MCF 10A (cell line): ENCODE data around the gene BTF3. TPM values are rescaled to one million over a fixed set of nuclear protein-coding genes. Genes with fewer than 3 reads are reported as not detected.

ENCODE experiments used
- BruUV-seq: library from RNA; stranded (reverse); fragments of 400-500 nt; replicated peaks from 2 replicates; lab custom pipeline; 2021; lab: Mats Ljungman, UMichigan
- CTCF ChIA-PET: fragments of 300-600 bp; sonication (Branson Sonifier 250); formaldehyde crosslinking; extraction: SDS; loops from one replicate; lab custom pipeline; 2021; ENCODE audit warnings: antibody characterized with exemption, inconsistent platforms; lab: Yijun Ruan, JAX
- POLR2A ChIA-PET: fragments of 300-600, 350-650 bp; sonication (Branson Sonifier 250); formaldehyde crosslinking; extraction: SDS; loops from one replicate; lab custom pipeline; 2020; ENCODE audit warnings: antibody characterized with exemption, inconsistent platforms; lab: Yijun Ruan, JAX
- DNase-seq: peaks from one replicate; pipeline ENCODE4 v3.0.0-alpha.2; 2018; ENCODE audit not compliant: unreplicated experiment
- H3K27ac Mint-ChIP-seq: one replicate; pipeline ENCODE4 v1.8.0; 2022; ENCODE audit warnings: mild to moderate bottlenecking, low read depth, mixed read lengths; ENCODE audit not compliant: unreplicated experiment
- H3K27me3 Mint-ChIP-seq: one replicate; pipeline ENCODE4 v1.8.0; 2022; ENCODE audit warnings: mixed read lengths; ENCODE audit not compliant: insufficient read depth, unreplicated experiment
- H3K36me3 Mint-ChIP-seq: one replicate; pipeline ENCODE4 v1.8.0; 2022; ENCODE audit warnings: mild to moderate bottlenecking, moderate library complexity, mixed read lengths; ENCODE audit not compliant: insufficient read depth, unreplicated experiment
- H3K4me1 Mint-ChIP-seq: one replicate; pipeline ENCODE4 v1.8.0; 2022; ENCODE audit warnings: mixed read lengths; ENCODE audit not compliant: insufficient read depth, unreplicated experiment
- H3K4me3 Mint-ChIP-seq: one replicate; pipeline ENCODE4 v1.8.0; 2022; ENCODE audit warnings: mild to moderate bottlenecking, moderate library complexity, mixed read lengths; ENCODE audit not compliant: unreplicated experiment
- H3K9me3 Mint-ChIP-seq: one replicate; pipeline ENCODE4 v1.8.0; 2022; ENCODE audit warnings: mixed read lengths; ENCODE audit not compliant: unreplicated experiment
- intact Hi-C: fragments of 100-400 bp; cut with micrococcal nuclease; formaldehyde crosslinking; loops from 2 replicates; pipeline ENCODE4 v1.14.1; 2022
- total RNA-seq: library from RNA; stranded (reverse); gene quantifications from 2 replicates; pipeline ENCODE4 v1.2.3, GENCODE V29; 2022
- TF ChIP-seq, protein P1 (sequence below): fragments of 200-600 bp; IDR thresholded peaks from one replicate; pipeline ENCODE4 v1.8.0; 2022; ENCODE audit warnings: antibody characterized with exemption, mild to moderate bottlenecking; ENCODE audit not compliant: unreplicated experiment

Gene BTF3
- total RNA-seq, 1 experiment from 2014 or later: 946 TPM

DNA sequence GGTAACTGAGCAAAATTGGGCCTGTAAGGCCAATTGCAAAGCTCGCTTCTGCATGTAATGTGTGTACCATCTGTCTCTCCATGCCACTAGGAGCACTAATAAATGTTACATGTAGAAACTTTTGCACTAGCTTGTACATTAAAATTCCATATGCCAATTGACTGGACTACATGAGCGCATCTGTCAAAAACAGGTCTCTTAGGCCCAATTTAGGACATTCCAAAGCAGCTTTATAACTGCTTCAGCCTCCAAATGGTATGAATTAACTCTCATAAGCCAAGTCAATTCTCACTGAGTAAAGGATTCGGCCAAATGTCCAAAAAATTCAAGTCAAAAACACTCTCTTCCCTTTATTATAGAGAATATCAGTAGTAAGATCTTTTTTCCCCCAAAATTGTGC, 26.1 kb upstream of the BTF3 start:
- no TSS peak for BruUV-seq
- H3K9me3 Mint-ChIP-seq: peaks cover 7% of the 10 kb centered on the region
- no peak overlapping the region for H3K27ac Mint-ChIP-seq
- intact Hi-C loops: no loop called here
- ChIA-PET POLR2A (interaction anchor here (1.2 kb wide), 1 partner anchor 21 kb away, joined by 3 read pairs; no protein-coding TSS in a partner anchor), CTCF (interaction anchor here (0.7 to 0.9 kb wide), 3 partner anchors 14 to 51 kb away, joined by 3 read pairs; no protein-coding TSS in a partner anchor)
- H3K36me3 Mint-ChIP-seq: no peaks in the 10 kb centered on the region
- no peak for DNase-seq
- TF ChIP-seq, protein P1, sequence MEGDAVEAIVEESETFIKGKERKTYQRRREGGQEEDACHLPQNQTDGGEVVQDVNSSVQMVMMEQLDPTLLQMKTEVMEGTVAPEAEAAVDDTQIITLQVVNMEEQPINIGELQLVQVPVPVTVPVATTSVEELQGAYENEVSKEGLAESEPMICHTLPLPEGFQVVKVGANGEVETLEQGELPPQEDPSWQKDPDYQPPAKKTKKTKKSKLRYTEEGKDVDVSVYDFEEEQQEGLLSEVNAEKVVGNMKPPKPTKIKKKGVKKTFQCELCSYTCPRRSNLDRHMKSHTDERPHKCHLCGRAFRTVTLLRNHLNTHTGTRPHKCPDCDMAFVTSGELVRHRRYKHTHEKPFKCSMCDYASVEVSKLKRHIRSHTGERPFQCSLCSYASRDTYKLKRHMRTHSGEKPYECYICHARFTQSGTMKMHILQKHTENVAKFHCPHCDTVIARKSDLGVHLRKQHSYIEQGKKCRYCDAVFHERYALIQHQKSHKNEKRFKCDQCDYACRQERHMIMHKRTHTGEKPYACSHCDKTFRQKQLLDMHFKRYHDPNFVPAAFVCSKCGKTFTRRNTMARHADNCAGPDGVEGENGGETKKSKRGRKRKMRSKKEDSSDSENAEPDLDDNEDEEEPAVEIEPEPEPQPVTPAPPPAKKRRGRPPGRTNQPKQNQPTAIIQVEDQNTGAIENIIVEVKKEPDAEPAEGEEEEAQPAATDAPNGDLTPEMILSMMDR: no peak
- H3K27me3 Mint-ChIP-seq: no peaks in the 10 kb centered on the region
- no peaks in the 10 kb centered on the region for H3K4me1 Mint-ChIP-seq
- no peak overlapping the region for H3K4me3 Mint-ChIP-seq

- Mint-ChIP-seq H3K27me3 (no peaks in the 10 kb centered on the region), H3K27ac (no peak overlapping the region), H3K4me3 (no peak overlapping the region), H3K36me3 (no peaks in the 10 kb centered on the region), H3K9me3 (no peaks in the 10 kb centered on the region), H3K4me1 (no peaks in the 10 kb centered on the region)
- no peak for DNase-seq
- POLR2A ChIA-PET: interaction anchor here (1.1 to 1.2 kb wide), 2 partner anchors 18 to 61 kb away, joined by 3 to 5 read pairs; partner anchors contain the start of gene BTF3
- CTCF ChIA-PET: interaction anchor here (0.9 to 1.9 kb wide), 3 partner anchors 16 to 256 kb away, joined by 4 to 5 read pairs (median 4); no protein-coding TSS in a partner anchor
- TF ChIP-seq, protein P1: no peak
- BruUV-seq: no TSS peak
- intact Hi-C loops: no loop called here
These were observed 17.7 kb upstream of the BTF3 start for GRCh38 chr5:73480500-73480899.

- ChIA-PET CTCF (interaction anchor here (0.7 kb wide), 1 partner anchor 18 kb away, joined by 3 read pairs; no protein-coding TSS in a partner anchor), POLR2A (interaction anchor here (0.7 kb wide), 1 partner anchor 16 kb away, joined by 4 read pairs; no protein-coding TSS in a partner anchor)
- intact Hi-C loops: no loop called here
- TF ChIP-seq, protein P1: no peak
- Mint-ChIP-seq H3K36me3 (no peaks in the 10 kb centered on the region), H3K4me3 (no peak overlapping the region), H3K4me1 (no peaks in the 10 kb centered on the region), H3K27ac (no peak overlapping the region), H3K27me3 (no peaks in the 10 kb centered on the region), H3K9me3 (no peaks in the 10 kb centered on the region)
- BruUV-seq: no TSS peak
- DNase-seq: no peak
These were observed 15.7 kb upstream of the BTF3 start for GRCh38 chr5:73482383-73483136.

DNA sequence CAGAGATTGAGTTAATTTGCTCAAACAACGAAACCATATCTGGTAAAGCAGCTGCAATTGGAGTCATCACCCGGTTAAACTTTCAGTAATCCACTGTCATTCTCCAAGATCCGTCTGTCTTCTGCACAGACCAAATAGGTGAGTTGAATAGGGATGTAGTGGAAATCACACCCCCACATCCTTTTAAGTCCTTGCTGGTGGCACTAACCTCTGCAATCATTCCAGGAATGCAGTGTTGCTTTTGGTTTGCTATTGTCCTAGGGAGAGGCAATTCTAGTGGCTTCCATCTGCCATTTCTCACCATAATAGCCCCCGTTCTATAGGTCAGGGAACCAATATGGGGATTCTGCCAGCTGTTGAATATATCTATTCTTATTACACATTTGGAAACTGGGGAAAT, 14.6 kb upstream of the BTF3 start:
- Mint-ChIP-seq H3K36me3 (no peaks in the 10 kb centered on the region), H3K4me1 (no peaks in the 10 kb centered on the region), H3K9me3 (no peaks in the 10 kb centered on the region), H3K27me3 (no peaks in the 10 kb centered on the region), H3K27ac (no peak overlapping the region), H3K4me3 (no peak overlapping the region)
- POLR2A ChIA-PET: no interaction called here
- CTCF ChIA-PET: no interaction called here
- TF ChIP-seq, protein P1: no peak
- intact Hi-C loops: no loop called here
- DNase-seq: no peak
- no TSS peak for BruUV-seq
